HG02588 (cell line): Measurements from ENCODE around the gene ZIM2.
"Not testable (repeated sequence)": the region's sequence is repeated elsewhere in the genome, so short reads cannot be mapped to it uniquely, and the experiment has no call there.

ENCODE experiments used
- ATAC-seq: cut with Tn5 transposase; IDR thresholded peaks from one replicate; pipeline ENCODE4 v1.9.1; 2021; ENCODE audit warnings: mild to moderate bottlenecking, moderate library complexity; ENCODE audit not compliant: unreplicated experiment

ZIM2 gene

GRCh38 chr19:56840451-56841192 is at the start of gene ZIM2, which contains the start of gene PEG3:
Gene ZIM2, minus strand, starts transcription at chr19:56840726. Its CDS starts 16,449 bp downstream, at chr19:56824277.
Gene PEG3, minus strand, starts transcription at chr19:56840726. Its CDS starts 16,071 bp downstream, at chr19:56824655.
- no peak for ATAC-seq

DNA sequence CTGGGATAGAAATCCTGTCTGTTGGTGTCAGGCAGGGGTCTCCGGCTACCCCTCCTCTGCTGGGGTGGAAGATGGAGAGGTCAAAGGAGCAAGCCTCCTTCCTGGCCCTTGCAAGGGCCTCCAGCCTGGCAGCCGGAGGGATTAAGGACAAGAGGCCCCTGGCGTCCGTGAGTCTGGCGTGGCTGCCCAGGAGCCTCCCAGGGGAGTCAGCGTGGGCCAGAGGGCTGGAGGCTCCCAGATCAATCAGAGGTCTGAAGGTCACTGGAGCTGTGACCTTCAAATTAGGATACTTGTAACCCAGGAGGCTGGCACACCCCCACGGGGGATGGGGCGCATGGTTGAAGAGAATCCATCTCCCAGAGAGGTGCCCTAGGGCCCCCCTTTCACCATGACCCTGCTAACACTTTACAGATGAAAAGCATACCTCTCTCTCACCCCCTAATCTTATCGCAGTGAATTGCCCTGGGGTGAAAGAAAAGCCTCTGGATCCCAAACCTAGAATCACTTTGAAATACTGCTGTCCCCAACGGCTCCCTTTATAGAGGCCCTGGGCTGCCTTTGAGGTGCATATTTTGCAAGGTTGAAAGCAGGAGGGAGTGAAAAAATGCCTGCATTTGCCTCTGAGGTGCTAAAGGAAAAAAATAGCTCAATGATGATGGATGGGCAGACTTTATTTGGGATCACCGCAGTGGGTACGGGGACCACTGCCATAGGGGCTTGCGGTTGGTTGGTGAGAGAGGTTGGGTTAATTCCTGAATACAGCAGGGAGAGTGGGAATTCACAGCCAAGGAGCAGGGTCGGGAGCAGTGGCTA is 44.9 kb upstream of the ZIM2 start:
- ATAC-seq = no peak

DNA sequence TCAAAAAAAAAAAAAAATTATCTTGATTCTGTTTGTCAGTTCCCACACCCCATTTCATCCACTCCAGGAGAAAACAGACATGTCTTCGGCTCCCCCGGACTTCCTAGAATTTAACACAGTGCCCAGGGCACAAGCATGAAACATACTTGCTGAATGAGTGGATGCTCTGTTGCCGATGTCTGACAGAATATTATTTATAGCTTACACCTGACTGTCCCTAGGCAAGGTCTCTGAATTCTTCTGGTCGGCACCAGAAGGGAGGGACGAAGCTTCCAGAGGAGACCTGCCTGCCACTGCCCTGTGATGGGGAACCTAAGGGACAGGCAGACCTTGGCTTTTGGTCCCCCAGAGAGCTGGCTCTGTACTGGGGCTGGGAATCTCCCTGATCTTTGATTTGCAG is 43.9 kb upstream of the ZIM2 start:
- no peak for ATAC-seq

GRCh38 chr19:56880592-56881190 is 40.2 kb upstream of the ZIM2 start:
- ATAC-seq = no peak

DNA sequence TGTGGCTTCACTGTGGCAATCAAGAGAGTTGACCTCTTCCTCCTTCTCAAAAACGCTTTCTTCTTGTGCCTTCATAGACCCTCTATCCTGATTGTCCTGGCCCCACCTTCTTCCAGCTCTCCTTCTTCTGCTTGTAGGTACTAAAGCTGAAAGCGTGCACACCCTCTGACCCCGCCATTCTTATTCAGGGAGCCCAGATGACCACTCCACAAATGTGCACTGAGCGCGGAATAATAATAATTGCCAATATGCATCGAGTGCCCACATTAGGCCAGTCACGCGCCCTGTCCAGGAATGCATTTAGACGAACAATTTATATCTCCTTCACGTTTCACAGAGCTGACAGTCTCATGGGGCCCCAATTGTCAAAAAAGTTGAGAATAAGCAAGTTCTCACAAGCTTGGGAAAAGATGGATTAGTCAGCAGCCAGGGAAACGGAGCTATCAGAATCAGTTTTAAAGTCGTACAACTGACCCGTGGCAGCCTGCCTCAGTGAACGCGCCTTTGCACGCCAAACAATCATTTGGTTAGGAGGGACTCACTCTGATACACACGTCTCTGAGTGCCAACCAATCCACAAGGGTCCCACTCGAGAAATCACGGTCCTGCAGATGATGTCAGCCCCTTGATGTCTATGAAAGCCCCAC is 36.7 kb upstream of the ZIM2 start:
- ATAC-seq = no peak

DNA sequence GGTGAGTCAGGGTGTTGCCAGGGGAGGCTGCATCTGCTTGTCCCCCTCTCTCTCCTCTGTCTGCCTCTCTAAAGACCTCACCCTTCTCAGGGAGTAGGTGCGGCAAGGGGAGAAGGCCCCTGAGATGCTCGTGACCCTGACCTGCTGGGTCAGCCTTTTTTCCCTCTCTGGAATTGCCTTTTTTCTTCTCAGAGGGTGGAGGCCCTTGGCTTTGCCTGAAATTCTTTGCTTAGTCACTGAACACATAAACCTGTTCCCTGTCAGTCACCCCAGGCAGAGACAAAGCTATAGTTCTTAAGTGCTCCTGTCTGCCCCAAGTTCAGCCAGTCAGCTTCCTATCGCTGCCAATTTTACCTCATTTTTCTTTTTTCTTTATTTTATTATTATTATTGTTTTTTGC is 35.2 kb upstream of the ZIM2 start:
- no peak for ATAC-seq

GRCh38 chr19:56874530-56874929 is 34.0 kb upstream of the ZIM2 start:
- ATAC-seq = no peak

DNA sequence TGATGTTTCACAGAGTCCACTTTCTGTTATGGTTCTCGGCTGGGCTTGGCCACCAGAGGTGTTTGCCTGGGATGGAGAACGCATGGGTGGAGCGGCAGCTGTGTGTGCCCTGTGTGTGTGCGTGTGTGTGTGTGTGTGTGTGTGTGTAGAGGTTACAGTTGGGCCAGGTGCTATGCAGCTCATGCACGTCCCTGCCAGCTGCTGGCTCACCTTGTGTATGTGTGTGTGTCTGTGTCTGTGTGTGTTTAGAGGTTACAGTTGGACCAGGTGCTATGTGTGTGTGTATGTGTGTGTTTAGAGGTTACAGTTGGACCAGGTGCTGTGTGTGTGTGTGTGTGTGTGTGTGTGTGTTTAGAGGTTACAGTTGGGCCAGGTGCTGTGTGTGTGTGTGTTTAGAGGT is 33.0 kb upstream of the ZIM2 start:
- no peak for ATAC-seq

GRCh38 chr19:56869886-56870285 is 29.4 kb upstream of the ZIM2 start:
- no peak for ATAC-seq

GRCh38 chr19:56868446-56868845 is 27.9 kb upstream of the ZIM2 start:
- no peak for ATAC-seq

DNA sequence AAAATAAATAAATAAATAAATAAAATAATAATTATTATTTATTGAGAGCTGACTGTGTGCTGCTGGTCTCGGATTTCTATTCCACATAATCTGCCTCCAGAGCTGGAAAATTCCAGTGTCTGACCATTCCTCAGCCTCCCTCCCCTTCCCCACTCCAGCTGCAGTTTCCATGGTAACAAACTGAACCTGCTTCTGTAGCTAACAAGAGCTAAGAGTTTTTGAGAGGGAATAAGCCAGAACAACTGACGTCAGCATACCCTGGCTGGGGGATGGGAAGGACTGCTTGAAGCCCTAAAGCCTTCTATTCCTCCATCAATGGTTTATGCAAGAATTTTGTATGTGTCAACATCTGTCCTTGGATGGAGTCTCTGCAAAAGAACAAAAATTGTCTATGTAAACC is 26.0 kb upstream of the ZIM2 start:
- ATAC-seq = no peak

DNA sequence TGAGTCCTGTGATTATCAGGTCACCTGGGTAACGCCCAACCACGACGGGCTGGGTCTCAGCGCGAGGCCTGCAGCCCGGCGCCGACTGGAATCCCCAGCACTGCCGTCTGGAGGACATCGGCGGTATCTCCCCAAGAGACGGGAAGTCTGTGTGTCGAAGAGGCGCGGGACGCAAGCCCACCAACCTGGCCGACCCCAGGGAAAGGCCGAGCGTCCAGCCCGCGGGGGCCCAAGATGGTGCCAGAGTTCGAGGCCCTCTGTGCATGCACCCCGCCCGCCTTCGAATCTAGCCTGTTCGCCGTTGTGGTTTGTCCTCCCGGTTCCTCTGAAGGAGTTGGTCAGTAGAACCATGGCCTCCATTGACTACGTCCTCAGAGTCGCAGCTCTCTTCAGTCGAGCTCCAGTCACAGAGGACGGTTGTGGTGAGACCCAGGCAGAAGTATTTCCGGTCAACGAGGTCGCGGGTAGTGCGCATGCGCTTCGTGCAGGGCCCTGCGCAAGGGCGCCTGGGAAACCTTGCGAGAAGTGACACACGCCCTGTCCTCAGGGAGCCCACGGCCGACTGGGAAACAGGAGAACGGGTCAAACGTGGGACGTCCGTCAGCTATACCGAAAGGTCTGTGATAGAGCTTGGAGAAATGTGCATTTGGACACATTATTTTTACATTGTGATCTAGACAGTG is 24.1 kb upstream of the ZIM2 start:
- ATAC-seq = no peak

GRCh38 chr19:56862741-56863140 is 22.2 kb upstream of the ZIM2 start:
- ATAC-seq = no peak

DNA sequence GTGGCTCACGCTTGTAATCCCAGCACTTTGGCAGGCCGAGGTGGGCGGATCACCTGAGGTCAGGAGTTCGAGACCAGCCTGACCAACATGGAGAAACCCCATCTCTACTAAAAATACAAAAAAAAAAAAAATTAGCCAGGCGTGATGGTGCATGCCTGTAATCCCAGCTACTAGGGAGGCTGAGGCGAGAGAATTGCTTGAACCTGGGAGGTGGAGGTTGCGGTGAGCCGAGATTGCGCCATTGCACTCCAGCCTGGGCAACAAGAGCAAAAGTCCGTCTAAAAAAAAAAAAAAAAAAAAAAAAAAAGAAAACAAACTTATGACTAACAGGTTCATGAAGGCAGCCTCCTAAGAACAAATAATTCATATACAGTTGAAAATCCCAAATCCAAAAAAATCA is 19.9 kb upstream of the ZIM2 start:
- ATAC-seq = not testable (repeated sequence)

DNA sequence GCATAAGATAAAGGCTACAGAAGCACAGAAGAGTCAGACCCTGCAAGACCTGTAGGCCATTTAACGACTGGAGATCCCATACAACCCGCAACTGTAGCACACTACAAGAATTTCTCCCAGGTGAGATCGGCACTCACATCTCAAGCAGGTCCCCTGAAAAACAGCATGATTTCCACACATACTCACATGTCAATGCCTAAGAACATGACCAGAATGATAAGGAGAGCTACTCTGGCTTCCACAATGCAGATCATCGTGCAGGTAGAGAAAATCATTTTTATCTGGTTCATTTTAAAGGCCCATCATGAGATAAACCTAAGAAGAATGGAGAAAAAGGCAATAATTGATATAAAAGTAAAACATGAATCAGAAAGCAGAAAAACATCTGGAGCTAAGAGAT is 17.5 kb upstream of the ZIM2 start:
- ATAC-seq = no peak

DNA sequence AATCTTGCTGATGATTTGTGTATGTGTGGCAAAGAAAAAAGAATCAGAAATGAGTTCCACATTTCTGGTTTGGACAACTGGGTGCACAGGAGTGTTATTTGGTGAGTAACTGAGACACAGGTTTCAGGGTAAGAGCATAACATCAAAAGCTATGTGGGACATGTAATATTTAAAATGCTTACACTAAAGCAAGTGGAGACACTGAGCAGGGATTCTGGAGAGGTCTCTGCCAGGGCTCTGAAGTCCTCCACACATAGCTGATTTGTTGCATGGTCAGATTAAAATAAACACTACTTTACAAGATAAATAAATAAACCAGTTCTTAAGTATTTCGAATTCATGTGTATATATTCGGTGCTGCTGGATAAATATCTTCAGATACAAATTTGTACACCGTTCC is 16.3 kb upstream of the ZIM2 start:
- no peak for ATAC-seq

- ATAC-seq = not testable (repeated sequence)
Observed at GRCh38 chr19:56852361-56852760, 11.8 kb upstream of the ZIM2 start.

DNA sequence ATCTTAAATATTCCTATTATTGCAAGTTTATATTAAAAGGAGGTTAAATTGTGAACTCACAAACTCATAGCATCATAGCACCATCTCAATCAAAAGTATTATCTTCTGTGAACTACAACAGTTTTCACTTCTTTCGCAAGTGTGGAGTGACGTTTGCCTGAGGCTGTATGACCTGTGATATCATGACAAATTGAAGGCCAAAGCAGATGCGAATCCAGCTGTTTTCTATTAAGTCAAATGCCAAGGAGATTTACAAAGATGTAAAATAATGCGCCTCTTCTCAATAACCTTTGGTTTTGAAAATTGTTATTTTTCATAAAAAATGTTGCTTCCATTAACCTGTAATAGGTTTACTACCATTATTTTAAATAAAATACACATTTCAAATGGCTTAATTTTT is 7.6 kb upstream of the ZIM2 start:
- ATAC-seq = no peak

GRCh38 chr19:56842412-56842811 is 1.9 kb upstream of the ZIM2 start:
- no peak for ATAC-seq

DNA sequence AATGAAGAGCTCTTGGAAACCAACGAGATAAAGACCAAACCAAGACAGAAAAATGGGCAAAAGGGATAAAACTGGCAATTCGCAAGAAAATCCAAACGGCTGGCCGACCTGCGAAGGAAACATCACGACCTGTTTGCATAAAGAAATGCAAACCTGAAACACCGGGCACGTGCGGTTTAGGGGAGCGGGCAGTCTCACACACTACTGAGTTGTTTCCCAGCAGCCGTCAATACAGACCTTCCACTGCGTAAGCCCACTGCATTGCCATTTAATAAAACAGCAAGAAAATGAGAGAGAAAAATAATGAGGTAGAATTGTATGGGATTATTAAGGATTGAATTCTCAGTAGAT is 642 bp upstream of the ZIM2 start:
- ATAC-seq = no peak
